Measurements from ENCODE around the gene NGEF.

DNA sequence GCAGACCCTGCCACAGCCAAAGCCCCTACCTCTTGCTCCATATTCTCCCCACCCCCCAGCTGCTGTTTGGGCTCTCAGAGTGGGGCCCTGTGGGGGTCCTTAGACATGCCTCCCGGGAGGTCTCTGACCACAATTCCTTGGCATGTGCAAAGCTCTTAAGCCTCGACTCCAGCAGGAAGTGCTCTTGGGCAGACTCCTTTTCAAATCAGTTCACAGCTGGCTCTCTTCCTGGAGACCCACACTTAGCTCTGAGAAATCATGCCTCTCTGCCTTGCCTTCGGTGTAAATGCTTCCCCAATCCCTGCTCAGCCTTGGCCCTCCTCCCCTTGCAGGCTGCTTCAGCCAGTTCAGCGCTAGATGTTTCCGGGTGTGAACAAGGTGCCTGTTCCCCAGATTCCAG lies 46.9 kb downstream of the NGEF start:
- TF ChIP-seq CTCF (IDR thresholded peaks at IDR 0.05): no peak
- no peak for TF ChIP-seq POLR2A (IDR thresholded peaks at IDR 0.05)

Data from suprapubic skin (tissue), 3 donors.